GM19238 (cell line): ENCODE data around the gene PIP4K2A.
"Not testable (repeated sequence)": the region's sequence is repeated elsewhere in the genome, so short reads cannot be mapped to it uniquely, and the experiment has no call there.

Source experiments
- DNase-seq: peaks from one replicate; pipeline ENCODE4 v3.0.0; 2011; ENCODE audit warnings: low spot score; ENCODE audit not compliant: insufficient read length

PIP4K2A gene

GRCh38 chr10:22714479-22715289 lies at the start of gene PIP4K2A:
Gene PIP4K2A, minus strand, starts transcription at chr10:22714578. Its CDS starts 252 bp downstream, at chr10:22714326.
- DNase-seq, result peak; percentile 85

DNA sequence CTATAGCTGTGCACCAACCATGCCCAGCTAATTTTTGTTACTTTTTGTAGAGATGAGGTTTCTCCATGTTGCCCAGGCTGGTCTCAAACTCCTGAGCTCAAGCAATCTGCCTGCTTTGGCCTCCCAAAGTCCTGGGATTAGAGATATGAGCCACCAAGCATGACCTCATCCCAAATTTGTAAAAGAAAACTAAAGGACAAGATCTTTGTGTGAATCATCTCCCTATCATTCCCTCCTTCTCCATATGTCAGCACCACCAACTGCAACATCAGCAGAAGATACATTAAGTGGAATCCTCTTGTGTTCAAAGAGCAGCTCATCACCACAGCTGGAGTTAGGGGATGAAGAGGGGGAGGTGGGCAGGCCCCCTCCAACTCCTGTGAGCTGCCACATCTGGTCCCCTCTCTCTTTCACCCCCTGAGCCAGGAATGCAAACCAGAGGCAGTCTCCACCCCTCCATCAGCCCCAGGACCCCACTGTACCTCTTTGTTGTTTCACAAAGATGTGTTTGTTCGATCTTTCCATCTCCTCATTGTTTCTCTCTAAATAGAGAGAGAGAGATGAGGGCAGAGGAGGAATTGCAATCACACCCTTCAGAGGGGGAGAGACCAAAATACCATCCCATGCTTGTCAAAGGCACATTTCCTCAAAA lies 47.3 kb upstream of the PIP4K2A start:
- DNase-seq, result no peak

GRCh38 chr10:22760025-22760424 lies 45.6 kb upstream of the PIP4K2A start:
- no peak for DNase-seq

- DNase-seq, result no peak
These were observed 44.5 kb upstream of the PIP4K2A start for GRCh38 chr10:22758867-22759266.

GRCh38 chr10:22754296-22754695 lies 39.9 kb upstream of the PIP4K2A start:
- DNase-seq, result no peak

- no peak for DNase-seq
These were observed 39.4 kb upstream of the PIP4K2A start for GRCh38 chr10:22753786-22754185.

DNA sequence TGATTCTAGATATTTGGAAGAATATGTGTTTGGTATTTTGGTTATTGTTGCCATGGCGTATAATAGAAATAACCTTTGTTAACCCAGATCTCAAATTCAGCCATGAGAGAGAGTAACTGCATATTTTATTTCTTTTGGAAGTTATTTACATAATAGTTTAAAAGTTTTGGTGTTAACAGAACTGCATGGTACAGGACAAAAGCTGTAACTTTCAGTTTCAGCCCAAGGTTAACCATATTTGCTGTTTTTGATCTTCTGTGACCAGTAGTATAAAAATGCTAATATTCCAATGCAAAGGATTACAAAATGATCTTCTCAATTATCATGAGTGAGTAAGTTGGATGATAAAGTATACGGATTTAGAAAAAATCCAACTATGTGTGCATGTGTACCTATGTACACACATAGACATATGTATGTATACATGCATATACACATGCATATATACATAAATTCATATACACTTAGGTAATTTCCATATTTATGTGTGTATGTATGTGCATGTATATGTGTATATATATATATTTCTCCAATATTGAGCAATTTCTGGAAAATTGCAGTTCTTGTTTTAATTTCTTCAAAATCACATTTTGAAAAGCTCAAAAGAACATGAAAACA lies 38.0 kb upstream of the PIP4K2A start:
- DNase-seq, result no peak

DNA sequence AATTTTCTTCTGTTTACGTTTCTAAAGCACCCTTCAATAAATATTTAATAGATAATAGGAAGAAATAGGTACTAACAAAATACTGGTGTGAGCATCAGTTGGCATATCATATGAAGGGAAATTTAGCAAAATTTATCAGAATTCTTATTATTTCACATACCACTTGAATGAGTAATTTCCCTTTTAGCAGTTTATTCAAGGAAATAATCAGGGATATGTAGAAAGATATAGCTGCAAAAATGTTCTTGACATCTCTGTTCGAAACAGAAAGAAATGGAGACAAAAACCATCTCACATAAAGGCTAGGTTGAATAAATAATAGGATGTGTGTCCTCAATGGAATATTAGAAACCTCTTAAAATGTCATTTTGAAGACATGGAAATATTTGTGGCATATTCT lies 35.8 kb upstream of the PIP4K2A start:
- no peak for DNase-seq

GRCh38 chr10:22744858-22745257 lies 30.5 kb upstream of the PIP4K2A start:
- not testable (repeated sequence) for DNase-seq

GRCh38 chr10:22742678-22743077 lies 28.3 kb upstream of the PIP4K2A start:
- DNase-seq, result peak; percentile 29

DNA sequence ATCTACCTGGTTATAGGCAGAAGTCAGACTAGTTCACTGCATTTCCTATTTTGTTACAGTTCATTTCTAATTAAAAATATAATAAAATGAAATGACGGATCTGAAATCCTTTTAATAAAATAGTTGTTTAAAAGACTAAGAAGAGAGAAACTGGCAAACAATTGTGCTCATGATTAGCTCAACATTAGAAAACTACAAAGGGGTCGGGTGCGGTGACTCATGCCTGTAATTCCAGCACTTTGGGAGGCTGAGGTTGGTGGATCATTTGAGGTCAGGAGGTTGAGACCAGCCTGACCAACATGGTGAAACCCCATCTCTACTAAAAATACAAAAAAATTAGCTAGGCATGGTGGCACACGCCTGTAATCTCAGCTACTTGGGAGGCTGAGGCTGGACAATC lies 27.3 kb upstream of the PIP4K2A start:
- not testable (repeated sequence) for DNase-seq

DNA sequence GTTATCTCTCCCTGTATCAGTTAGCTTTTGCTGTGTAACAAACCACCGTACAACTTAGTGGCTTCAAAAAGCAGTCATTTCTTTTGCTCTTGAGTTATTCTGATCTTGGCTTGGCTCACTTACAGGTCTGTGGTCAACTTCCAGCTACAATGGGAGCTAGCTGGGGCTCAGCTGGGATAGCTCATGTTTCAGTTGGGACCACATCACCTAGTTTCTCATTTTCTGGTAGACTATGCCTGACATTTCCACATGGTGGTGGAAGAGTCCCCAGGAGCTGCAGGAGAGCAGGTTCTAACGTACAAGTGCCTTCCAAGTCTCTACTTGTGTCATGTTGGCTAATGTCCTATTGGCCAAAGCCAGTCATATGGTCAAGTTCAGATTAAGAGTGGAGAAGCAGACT lies 25.8 kb upstream of the PIP4K2A start:
- no peak for DNase-seq

DNA sequence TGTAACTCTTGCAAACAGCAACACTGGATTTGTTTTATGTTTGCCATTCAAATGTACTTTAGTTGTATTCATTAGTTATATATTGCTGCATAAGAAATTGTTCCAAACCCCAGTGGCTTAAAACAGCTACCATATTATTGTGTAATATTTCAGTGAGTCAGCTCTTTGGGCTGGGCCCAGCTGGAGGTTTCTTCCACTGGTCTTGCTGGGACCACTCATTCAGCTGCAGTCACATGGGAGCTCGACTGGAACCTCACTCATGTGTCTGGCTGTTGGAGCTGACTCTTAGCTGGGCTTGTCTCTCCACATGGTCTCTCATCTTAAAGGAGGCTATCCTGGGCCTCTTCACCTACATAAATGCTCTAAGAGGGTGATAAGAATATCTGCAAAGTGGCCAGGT lies 23.2 kb upstream of the PIP4K2A start:
- DNase-seq, result no peak

DNA sequence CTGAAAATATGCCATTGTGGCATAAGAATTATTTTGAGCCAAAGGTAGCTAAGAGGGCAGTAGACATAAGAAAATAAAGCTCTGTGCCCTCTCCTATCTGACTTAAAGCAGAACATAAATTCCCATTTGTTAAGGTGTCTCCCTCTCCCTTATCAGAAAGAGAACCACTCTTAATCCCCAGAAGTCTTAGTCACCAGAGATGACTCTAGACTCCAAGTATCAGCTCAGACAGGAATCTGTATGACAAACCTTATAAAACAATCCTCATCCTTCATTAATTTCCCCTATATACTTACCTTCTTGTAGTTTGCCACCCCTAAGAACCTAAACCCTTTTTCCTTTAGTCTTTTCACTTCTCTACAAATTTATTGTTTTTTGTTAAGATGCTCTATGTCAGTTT lies 21.8 kb upstream of the PIP4K2A start:
- DNase-seq, result no peak

DNA sequence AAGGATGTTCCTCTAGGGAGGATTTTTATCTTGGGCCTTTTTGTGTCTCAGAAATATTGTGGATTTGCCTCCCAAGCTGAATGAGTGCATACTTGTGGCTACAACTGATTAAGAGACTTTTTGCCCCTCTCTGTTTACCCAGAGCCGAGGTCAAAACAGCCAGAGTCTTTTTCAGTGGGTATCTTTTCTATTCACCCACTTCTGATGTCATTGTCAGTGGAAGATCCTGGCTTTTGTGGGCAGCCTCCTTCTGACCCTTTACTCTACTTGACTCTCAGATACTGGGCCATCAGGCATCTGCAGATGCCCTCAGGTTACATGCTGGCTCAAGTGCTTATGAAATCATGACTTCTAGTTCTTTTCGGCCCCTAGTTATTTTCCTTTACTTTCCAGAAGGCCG lies 19.6 kb upstream of the PIP4K2A start:
- no peak for DNase-seq

GRCh38 chr10:22727663-22728062 lies 13.3 kb upstream of the PIP4K2A start:
- no peak for DNase-seq

DNA sequence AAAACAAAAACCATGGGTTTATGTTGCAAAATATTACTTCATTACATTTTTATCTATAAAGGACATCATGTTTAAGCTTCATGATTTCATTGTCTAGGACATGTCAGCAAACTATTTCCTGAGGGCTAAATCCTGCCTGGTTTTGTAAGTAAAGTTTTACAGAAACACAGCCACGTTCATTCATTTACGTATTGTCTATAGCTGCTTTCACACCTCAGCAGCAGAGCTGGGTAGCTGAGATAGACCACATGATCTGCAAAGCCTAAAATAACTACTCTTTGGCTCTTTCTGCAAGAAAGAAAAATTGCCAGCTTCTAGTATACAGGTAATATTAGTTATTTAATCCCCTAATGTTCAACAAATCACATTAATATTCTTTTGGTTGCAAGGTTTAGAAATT lies 12.7 kb upstream of the PIP4K2A start:
- no peak for DNase-seq

DNA sequence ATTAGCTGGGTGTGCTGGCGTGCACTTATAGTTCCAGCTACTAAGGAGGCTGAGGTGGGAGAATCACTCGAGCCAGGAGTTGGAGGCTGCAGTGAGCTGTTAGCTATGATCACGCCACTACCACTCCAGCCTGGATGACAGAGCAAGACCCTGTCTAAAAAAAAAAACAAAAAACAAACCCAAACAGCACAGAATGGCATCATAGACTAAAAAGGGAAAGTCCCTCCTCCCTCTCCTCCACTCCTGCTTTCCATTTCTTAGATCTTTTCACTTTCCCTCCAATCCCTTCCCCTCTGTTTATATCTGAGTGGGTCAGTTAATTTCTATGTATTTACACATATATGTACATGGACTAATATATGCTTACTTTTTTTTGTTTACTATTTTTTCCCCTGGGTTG lies 10.4 kb upstream of the PIP4K2A start:
- no peak for DNase-seq

- peak; percentile 36 for DNase-seq
These were observed 9.4 kb upstream of the PIP4K2A start for GRCh38 chr10:22723783-22724182.

- peak; percentile 41 for DNase-seq
These were observed 9.0 kb upstream of the PIP4K2A start for GRCh38 chr10:22723343-22723779.

- no peak for DNase-seq
These were observed 8.3 kb upstream of the PIP4K2A start for GRCh38 chr10:22722626-22723169.

DNA sequence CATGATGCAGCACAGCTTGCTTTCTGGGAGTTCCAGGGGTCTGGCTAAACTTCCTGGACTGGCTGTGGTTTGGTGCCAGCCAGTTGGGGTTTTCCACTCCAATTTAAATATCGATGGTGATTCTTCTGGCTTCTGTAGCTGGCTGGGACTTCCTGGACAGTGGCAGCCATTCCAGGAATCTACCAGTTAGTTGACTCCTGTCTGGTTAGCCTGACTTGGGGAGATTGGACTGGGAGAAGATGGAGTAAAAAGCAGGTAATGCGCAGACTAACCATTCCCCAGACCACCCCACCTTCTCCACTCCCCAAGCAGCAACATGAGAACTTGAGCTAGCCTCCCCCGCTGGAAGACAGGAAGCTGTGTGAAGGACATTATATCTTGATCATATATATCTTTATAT lies 6.3 kb upstream of the PIP4K2A start:
- DNase-seq, result no peak
